ENCODE data around the gene DNAAF1. TPM values are rescaled to one million over a fixed set of nuclear protein-coding genes. Genes with fewer than 3 reads are reported as not detected.
"Not testable (repeated sequence)": the region's sequence is repeated elsewhere in the genome, so short reads cannot be mapped to it uniquely, and the experiment has no call there.

Gene DNAAF1
- total RNA-seq, 4 donors from 2014 or later: under 0.01 TPM; not detected in 3

- no peaks in the 10 kb centered on the region for H3K4me1 ChIP-seq
- H3K36me3 ChIP-seq: no peaks in the 10 kb centered on the region
- no peak for DNase-seq
- no peak overlapping the region for H3K4me3 ChIP-seq
- no peaks in the 10 kb centered on the region for H3K9me3 ChIP-seq
- H3K27ac ChIP-seq: no peak overlapping the region
- TF ChIP-seq CTCF (IDR thresholded peaks at IDR 0.05): no peak
- TF ChIP-seq POLR2A (IDR thresholded peaks at IDR 0.05): no peak
- WGBS, 2 donors: 73 to 78% methylated on average over 9 to 13 of the region's 15 CpGs
- intact Hi-C loops (cut with DNase I): no loop called here
- H3K27me3 ChIP-seq: no peaks in the 10 kb centered on the region
Observed at GRCh38 chr16:84214451-84215066, 69.5 kb downstream of the DNAAF1 start.

- TF ChIP-seq CTCF (IDR thresholded peaks at IDR 0.05) (no peak), POLR2A (IDR thresholded peaks at IDR 0.05) (no peak)
- Histone ChIP-seq H3K27ac (no peak overlapping the region), H3K36me3 (no peaks in the 10 kb centered on the region), H3K4me3 (no peak overlapping the region), H3K27me3 (no peaks in the 10 kb centered on the region), H3K9me3 (no peaks in the 10 kb centered on the region), H3K4me1 (no peaks in the 10 kb centered on the region)
- no peak for DNase-seq
- WGBS, 2 donors: 88% methylated on average over 5 of the region's 5 CpGs
- intact Hi-C loops (cut with DNase I): no loop called here
Observed at GRCh38 chr16:84215531-84215930, 70.4 kb downstream of the DNAAF1 start.

GRCh38 chr16:84216144-84216543 lies 71.0 kb downstream of the DNAAF1 start:
- H3K9me3 ChIP-seq; intact Hi-C loops (cut with DNase I); H3K4me3 ChIP-seq; H3K36me3 ChIP-seq; H3K27me3 ChIP-seq; H3K4me1 ChIP-seq; H3K27ac ChIP-seq; DNase-seq: not testable (repeated sequence)
- 85 to 93% methylated on average over 3 of the region's 3 CpGs for WGBS, 2 donors

GRCh38 chr16:84218176-84218823 lies 73.2 kb downstream of the DNAAF1 start:
- Histone ChIP-seq H3K27ac (no peak overlapping the region), H3K27me3 (no peaks in the 10 kb centered on the region), H3K9me3 (no peaks in the 10 kb centered on the region), H3K4me3 (no peak overlapping the region), H3K4me1 (no peaks in the 10 kb centered on the region), H3K36me3 (no peaks in the 10 kb centered on the region)
- WGBS, 2 donors: 76 to 79% methylated on average over 16 to 17 of the region's 17 CpGs
- intact Hi-C loops (cut with DNase I): no loop called here
- no peak for DNase-seq
- TF ChIP-seq POLR2A (IDR thresholded peaks at IDR 0.05): no peak
- no peak for TF ChIP-seq CTCF (IDR thresholded peaks at IDR 0.05)

- intact Hi-C loops (cut with DNase I): no loop called here
- H3K27ac ChIP-seq: no peak overlapping the region
- H3K36me3 ChIP-seq: no peaks in the 10 kb centered on the region
- no peak for DNase-seq
- 55 to 93% methylated on average over 3 to 5 of the region's 6 CpGs for WGBS, 2 donors
- H3K4me1 ChIP-seq: no peaks in the 10 kb centered on the region
- H3K4me3 ChIP-seq: no peak overlapping the region
- H3K27me3 ChIP-seq: no peaks in the 10 kb centered on the region
- no peak for TF ChIP-seq POLR2A (IDR thresholded peaks at IDR 0.05)
- no peak for TF ChIP-seq CTCF (IDR thresholded peaks at IDR 0.05)
- H3K9me3 ChIP-seq: no peaks in the 10 kb centered on the region
Observed at GRCh38 chr16:84218956-84219355, 73.8 kb downstream of the DNAAF1 start.

Data from esophagus squamous epithelium (tissue), 5 donors.